Hematopoietic multipotent progenitor cell treated with erythropoietin and hydrocortisone succinate and interleukin-3 and kit ligand, for 15 days (in vitro differentiated cells): Measurements from ENCODE around the gene MYO3A.

Source experiments
- DNase-seq: peaks from one replicate; pipeline ENCODE4 v3.0.0-alpha.2; 2015; ENCODE audit warnings: low spot score

Gene MYO3A

DNA sequence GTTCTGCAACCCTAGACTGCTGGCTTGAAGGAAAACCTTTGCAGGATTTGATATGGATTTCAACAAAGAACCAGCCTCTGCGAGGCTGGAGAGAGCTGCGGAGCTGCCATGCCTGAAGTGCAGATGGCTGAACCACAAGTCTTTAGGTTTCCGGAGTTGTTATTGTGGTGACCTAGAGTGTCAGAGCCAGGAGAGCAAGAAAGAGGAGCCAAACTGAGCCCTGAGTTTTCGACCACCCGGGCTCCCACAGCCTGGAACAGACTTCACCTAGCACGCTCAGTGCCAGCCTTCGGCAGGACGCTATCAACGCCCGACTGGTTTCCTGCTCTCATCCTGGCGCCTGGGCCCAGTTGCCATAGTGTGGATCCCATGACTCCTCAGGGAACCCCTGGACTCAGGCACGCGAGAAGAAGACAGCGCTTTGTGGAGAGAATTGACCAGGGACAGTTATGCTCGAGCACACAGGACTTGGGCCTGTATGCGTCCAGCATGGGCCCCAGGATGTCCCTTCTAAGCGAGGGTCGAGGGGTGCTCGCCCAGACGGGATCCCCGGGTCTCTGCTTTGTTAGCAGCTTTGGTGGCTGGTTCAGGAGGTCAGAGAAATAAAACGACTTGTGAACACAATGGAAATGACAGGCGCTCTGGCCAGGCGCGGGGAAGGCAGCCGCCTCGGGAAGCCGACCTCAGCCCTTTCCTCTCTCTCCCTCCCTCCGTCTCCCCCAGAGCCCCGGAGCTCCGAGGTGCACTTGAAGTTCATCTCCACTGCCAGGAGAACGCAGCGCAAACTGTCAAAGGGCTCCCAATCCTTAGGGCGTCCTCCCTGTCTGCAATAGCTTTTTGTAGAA lies 280.7 kb downstream of the MYO3A start:
- DNase-seq: no peak

DNA sequence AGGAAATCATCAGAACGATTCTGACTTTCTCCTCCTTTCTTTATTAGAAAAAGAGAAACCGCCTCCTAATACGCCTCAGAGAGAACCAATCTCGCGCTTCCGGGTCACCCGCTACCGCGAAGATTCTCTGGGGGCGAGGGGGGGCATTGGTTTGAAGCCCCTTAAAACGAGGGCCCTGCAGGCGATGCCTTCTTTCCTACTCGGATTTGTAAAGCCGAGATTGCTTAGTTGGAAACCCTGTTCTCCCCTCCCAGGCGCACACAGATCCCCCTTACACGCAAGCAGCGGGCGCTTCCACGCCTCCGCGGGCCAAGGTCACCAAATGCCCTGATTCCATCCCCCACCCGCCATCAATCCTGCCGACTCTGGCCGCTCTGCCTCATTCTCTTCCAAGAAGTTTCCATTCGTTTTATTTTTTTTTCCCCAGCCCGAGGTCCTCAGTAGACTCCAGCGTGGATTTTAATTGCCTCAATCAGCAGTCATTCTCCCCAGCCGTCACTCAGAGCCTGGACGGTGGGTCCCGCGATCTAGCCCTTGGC lies 281.4 kb downstream of the MYO3A start:
- DNase-seq: no peak

DNA sequence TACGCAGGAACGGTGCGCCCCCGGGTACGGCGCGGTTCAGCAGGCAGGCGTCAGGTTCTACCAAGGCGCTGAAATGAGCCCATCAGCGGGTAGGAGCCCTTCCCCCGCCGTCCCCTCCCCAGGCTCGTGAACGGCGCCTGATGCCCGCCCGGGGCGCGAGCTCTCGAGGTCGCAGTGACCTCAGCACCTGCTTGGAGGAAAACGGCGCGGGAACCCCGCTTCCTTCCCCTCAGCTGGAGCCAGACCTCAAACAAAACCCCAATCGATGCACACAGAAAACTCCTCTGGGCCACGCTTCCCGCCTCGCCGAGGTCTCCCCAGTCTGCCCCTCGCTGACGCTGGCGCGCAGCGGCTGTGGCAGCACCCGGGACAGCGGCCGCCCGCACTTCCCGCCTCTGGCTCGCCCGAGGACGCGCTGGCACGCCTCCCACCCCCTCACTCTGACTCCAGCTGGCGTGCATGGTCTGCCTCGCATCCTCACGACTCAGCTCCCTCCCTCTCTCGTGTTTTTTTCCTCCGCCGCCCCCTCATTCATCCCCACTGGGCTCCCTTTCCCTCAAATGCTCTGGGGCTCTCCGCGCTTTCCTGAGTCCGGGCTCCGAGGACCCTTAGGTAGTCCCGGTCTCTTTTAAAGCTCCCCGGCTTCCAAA lies 282.0 kb downstream of the MYO3A start:
- no peak for DNase-seq

DNA sequence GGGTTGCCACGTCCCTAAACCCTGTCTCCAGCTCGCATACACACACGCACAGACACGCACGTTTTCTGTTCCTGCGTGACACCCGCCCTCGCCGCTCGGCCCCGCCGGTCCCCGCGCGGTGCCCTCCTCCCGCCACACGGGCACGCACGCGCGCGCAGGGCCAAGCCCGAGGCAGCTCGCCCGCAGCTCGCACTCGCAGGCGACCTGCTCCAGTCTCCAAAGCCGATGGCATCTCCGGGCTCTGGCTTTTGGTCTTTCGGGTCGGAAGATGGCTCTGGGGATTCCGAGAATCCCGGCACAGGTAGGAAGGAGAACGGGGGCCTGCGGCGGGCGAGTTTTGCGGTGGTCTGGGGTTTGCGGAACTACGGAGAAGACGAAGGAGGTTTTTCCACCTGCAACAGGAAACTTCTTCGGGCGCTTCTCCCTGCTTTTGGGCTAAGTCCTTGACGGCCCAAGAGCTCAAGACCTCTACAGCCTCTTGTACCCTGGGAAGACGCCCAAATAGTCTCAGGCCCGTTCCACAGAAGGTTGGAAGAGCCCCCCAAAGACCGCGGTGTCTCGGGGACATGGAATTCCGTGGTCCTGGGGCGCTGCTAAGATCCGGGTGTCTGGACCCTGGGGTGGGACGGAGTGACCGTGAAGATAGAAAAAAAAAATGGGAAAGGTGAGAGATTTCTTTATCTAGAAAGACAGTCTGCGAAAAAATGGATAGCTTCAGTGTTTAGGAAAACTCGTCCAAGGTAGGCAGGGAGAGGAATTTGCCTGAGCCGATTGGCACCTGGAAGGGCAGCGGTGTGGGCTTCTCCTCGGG lies 282.8 kb downstream of the MYO3A start, which contains the start of gene GAD2:
Gene GAD2 (plus strand): TSS at position 190 of the 811 bp plus-strand sequence. CDS start 36 bp downstream, at position 226.
- no peak for DNase-seq

DNA sequence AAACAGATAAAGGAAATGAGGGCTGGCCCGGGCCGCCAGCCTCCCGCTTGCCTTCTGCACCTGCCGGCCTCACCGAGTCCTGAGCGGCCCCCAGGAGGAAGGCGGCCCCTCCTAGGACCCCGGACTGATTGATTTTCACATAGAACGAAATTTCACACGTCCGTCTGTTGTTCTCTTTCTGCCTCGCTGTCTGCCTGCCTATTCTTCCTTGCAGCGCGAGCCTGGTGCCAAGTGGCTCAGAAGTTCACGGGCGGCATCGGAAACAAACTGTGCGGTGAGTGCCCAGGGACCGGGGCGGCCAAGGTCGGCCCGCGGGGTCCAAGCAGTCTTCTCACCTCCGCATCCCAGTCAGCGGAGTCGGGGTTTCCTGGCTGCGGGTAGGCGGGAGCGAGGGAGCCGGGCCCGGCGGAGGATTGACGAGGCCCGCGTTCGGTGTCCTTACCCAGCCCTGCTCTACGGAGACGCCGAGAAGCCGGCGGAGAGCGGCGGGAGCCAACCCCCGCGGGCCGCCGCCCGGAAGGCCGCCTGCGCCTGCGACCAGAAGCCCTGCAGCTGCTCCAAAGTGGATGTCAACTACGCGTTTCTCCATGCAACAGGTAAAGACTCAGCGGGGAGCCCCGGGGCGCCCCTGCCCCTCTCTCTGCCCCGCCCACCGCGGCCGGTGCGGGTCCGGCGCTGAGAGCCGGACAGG lies 283.5 kb downstream of the MYO3A start:
- DNase-seq: no peak

DNA sequence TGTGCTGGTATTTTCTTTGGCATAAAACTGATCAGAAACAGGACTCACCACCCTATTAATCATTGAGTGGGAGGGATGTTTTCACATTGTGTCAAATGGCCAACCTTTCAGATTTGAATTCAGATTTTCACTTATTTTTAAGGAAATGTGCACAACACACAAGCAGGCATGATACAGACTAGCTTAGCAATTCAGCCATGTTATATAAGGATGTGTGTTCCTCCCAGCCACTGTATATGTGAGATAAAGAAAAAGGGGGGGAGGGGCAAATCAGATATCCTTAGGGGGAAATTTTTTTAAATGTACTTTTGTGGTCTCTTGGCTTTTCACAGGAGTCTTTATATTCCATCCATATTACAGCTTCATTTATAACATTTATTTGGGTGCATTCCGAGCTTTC lies 285.6 kb downstream of the MYO3A start:
- DNase-seq: no peak

DNA sequence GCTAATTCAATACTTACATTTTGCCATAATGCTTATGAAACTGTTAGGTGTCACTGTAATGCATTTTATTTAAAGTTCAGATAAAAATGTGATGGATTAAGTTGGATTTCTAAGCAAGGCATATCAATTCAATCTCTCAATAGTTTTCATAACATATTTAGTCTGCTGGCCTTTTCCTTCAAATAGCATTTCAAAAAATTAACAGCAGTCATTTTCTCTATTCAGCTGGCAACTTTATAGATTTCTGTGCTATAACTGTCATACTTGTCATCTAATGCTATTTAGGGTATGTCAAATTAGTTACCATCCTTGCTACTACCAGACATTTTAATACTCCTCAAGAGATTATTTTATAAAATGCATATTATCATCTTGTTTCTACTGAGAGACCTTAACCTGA lies 286.9 kb downstream of the MYO3A start:
- DNase-seq: no peak

DNA sequence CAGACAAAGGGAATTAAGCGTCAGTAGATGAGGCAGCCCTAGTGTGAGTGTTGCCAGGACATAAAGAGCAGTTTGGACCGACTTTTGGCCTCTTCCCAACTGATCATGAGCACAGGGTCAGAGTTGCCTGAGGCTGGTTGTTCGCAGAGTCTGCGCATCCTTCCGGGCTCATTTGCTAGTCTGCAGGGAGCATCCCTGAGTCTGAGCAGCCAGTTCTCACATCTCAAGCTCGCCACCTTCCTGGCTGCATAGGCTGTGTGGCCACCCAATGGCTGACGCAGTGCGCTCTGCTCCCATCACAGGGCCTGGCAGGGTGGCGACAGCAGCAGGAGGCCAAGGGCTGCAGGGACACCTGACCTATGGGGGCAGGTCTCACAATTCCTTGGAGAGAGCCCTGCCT lies 287.5 kb downstream of the MYO3A start:
- DNase-seq: no peak

DNA sequence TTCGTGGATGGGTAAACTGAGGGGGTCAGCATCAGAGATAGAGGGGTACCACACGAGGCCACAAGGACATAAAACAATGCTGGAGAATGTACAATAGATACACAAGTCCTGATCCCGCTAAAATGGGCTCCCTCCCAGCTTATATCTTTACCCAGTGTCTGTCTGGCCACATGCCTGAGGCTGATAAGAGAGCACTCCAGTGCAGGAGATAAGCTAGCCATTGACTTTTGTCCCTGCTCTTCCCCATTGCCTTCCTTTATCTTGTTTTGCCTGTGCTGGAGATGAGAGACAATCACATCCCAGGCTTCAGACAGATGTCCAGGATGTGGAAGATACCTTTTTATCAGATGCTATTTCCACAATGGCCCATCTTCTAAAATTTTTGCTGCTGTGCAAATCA lies 288.5 kb downstream of the MYO3A start:
- no peak for DNase-seq

DNA sequence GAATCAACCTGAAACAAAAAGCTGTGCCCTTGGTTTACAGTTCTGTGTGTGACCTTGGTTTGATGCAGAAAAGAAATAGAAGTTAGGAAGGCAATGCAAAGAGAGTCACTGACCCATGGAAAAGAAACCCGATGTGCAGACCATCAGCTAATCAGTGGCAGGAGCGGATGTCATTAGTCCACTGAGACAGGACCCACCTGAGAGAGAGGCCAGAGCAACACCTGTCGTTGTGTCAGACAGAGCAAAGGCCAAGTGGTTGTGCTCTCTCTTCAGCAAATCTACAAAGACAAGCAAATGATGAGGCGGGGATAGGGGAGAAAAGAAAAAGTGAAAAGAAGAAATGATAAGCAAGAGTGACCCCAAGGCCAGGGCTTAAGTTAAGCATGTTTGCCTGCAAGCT lies 291.3 kb downstream of the MYO3A start:
- DNase-seq: no peak

DNA sequence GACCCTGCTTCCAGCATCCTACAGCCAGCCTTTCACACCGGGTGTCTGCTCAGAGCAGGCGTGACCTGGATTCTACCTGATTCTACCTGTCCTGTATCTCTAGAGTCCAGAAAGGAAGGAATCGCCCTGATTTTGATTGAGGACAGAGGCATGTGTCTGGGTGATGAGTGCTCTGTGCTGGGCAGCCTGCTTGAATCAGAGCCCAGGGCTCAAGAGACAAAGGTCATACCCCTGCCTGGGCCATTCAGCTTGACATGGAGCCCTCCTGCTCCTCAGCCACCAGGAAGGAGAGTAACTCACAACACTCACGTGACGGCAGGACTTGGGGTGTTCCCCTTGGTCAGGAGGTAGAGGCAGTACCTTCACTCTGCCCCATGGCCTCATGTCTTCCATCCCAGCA lies 293.8 kb downstream of the MYO3A start:
- no peak for DNase-seq

DNA sequence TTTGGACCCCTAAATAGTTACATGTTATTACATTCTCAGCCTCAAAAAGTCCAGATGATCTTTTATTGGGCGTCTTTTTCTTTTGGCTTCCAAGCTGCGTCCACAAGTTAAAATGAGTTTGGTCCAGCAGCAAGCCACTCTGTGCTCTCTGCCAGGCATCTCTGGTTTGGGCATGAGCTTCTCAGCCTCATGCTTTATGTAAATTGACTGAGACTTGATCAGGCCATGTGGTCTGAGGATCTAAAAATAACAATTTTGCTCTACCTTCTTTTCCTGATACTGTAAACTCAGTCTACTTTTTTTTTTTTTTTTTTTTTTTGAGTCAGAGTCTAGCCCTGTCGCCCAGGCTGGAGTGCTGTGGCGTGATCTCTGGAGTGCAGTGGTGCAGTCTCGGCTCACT lies 298.1 kb downstream of the MYO3A start:
- DNase-seq: no peak

DNA sequence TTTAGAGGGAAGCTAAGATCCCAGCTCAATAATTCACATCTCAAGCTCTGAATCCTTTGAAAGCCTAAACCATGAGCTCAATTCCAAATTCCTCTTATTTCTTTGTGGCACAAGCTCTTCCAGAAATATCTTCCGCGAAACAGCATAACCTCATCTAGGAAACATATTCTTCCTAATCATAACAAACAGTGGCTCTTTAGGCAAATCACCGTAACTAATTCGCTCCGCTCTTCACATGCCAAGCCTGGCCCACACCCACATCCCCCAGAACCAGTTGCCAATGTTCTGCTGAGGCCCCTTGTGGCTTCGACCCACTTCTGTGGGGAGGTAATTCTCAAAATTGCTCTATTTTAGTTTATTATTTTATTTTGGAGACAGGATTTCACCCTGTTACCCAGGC lies 301.7 kb downstream of the MYO3A start:
- no peak for DNase-seq

DNA sequence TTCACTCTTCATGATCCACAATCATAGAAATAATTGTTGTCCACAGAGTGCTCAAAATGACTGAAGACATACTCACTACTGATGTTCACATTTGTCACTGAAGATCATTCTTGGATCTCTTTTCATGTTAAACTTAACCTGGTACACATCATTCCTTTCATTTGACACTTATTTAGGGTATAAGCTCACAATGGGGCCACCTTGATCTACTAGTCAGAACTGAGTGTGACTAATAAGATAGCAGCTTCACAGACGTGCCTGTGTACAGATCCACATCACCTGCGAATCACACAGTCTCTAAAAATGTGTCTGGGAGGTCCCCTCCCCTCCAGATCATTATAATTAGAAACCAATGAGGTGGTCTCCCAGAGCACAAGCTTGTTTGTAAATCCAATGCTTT lies 304.3 kb downstream of the MYO3A start:
- no peak for DNase-seq

DNA sequence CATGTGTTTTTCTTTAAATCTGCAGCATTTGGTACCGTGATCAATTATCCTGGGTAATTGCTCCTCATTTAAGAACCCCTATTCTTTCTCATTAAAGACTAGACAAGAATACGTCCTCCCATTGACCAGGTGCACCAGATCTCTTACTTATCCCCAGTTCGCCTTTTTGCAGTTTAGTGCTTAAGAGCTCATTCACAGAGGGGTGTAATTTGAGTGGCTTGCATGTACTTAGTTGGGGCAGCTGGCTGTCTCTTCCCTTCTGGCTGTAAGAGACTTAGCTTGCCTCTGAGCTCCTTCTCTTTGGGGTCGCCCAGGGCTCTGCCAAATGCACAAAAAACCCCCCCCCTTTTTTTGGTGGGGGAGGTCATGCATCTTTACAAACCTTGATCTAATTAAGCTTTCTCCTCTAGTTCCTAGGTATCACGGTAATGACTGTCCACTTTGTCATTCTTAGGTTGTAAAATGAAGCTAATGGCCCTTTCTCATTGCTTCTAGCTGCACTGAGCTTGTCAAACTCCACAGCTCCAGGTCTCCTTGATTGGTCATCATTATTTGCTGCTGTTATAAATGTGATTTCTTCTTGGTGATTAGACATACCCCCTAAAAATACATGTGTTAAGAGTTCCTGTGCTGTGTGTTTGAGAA lies 308.8 kb downstream of the MYO3A start:
- DNase-seq: no peak

DNA sequence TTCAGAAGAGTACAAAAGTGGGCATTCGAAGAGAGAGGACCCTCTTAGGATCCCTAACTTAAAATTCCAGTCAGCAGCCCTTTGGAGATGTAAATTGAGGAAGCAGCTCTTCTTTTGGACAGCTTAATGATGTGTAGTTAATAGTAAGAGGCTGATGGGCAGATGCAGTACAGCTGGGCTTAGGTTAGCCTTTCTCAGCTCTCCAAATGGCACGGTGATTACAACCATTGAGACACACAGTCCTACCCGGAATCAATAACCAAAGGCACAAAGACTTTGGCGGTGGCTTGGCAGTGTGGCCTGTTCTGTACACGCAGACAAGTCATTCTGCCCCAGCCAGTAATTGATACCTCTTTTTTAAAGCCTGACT lies 309.3 kb downstream of the MYO3A start:
- no peak for DNase-seq

DNA sequence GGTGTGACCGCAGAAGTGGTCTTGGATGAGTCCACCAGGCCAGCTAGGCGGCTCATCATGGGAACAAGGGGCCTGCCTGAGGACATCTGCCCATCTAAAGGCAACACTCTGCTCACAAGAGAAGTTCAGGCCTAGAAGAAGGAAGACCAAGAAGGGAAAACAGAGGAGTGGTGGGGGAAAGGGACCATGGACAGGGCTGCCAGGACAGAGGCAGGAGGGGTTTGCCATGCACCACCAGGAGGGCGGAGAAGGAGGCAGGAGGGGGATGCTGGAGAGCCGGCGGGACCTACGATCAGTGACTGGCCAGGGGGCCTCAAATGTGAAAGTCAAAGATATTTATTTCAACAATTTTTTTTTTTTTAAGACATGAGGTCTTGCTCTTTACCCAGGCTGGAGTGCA lies 315.7 kb downstream of the MYO3A start:
- no peak for DNase-seq

DNA sequence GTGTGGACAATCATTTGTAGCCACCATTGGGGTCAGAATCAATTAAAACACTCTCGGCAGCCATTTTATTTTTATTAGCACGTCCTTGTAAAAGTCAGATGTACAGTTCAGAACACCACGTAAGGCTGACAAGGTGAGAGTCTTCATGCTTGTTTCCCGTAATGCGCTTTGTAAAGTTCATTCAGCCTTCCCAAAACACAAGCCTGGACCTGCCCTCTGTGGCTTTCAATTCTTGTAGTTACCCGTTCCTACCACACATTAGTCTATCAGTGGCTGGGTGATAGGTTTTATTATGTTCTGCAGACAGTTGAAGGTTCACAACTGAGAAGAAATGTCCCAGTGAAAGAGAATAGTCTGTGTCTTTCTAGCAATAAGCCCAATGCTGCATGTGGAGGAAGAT lies 317.9 kb downstream of the MYO3A start:
- DNase-seq: no peak

DNA sequence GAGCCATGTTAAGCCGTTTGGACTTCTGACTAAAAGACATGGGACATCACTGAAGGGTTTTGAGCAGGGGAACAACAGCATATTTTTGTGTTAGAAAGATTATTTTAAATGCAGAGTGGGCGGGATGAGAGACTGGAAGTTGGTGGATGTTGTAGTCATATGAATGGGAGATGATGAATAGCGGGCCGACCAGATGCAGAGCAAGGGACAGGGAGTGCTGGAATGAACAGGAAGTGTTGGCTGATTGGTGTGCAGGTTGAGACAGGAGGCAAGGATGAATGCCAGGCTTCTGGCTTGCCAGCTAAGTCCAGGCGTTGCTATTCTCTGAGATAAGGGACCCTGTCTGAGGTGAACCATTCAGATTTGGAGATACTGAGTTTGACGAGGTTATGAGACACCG lies 320.6 kb downstream of the MYO3A start:
- no peak for DNase-seq

DNA sequence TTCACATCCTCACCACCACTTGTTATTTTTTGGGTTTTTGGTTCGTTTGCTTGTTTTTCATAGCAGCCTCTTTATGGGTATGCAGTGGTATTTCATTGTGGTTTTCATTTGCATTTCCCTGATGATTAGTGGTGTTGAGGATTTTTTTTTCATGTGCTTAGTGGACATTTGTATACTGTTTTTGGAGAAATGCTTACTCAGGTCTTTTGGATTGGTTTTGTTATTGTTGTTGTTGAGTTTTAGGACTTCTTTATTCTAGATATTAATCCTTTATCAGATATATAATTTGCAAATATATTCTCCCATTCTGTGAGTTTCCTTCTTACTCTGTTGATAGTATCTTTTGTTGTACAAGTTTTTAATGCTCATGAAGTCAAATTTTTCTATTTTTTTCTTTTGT lies 325.3 kb downstream of the MYO3A start:
- DNase-seq: no peak
